HepG2 (cell line): ENCODE measurements around the gene GBP6. TPM values are rescaled to one million over a fixed set of nuclear protein-coding genes. Genes with fewer than 3 reads are reported as not detected.

Experiments
- ATF2 ChIP-seq: sonication (generic); formaldehyde crosslinking; IDR thresholded peaks from 2 replicates; pipeline ENCODE4 v1.4.0; 2020; ENCODE audit warnings: missing genetic modification reagents
- ATF5 ChIP-seq: sonication (generic); formaldehyde crosslinking; IDR thresholded peaks from 2 replicates; pipeline ENCODE4 v1.4.0; 2020; ENCODE audit warnings: mild to moderate bottlenecking, low read depth, missing genetic modification reagents
- CBX5 ChIP-seq: sonication (generic); formaldehyde crosslinking; IDR thresholded peaks from 2 replicates; pipeline ENCODE4 v1.4.0; 2020; ENCODE audit warnings: missing genetic modification reagents, borderline replicate concordance
- CHD2 ChIP-seq: IDR thresholded peaks from 2 replicates; pipeline ENCODE4 v1.6.1; 2011; ENCODE audit warnings: low read depth, low read length, improper control_type of control experiment
- FOXJ3 ChIP-seq: sonication (generic); formaldehyde crosslinking; IDR thresholded peaks from 2 replicates; pipeline ENCODE4 v1.4.0; 2020; ENCODE audit warnings: missing genetic modification reagents, mild to moderate bottlenecking, borderline replicate concordance
- FOXP1 ChIP-seq, 2 experiments: fragments of 450-650 bp in 1 of 2; IDR thresholded peaks; 2 replicates each; pipeline ENCODE4 v1.6.1; 2017 to 2018; ENCODE audit warnings: antibody characterized with exemption in 1 of 2
- HNRNPLL ChIP-seq: fragments of 200-400 bp; formaldehyde crosslinking; IDR thresholded peaks from 2 replicates; pipeline ENCODE4 v1.6.1; 2017; ENCODE audit warnings: mild to moderate bottlenecking, low read depth, low read length; ENCODE audit not compliant: poor library complexity, severe bottlenecking
- MIER2 ChIP-seq: IDR thresholded peaks from 2 replicates; pipeline ENCODE4 v1.6.1; 2016; ENCODE audit warnings: missing biosample characterization, missing genetic modification reagents
- NFKB2 ChIP-seq: sonication (generic); formaldehyde crosslinking; IDR thresholded peaks from 2 replicates; pipeline ENCODE4 v1.4.0; 2020; ENCODE audit warnings: missing genetic modification reagents, borderline replicate concordance
- PHF20 ChIP-seq: sonication (generic); formaldehyde crosslinking; IDR thresholded peaks from 2 replicates; pipeline ENCODE4 v1.5.0; 2020; ENCODE audit warnings: mild to moderate bottlenecking, missing genetic modification reagents
- PLSCR1 ChIP-seq: sonication (generic); formaldehyde crosslinking; IDR thresholded peaks from 2 replicates; pipeline ENCODE4 v1.5.0; 2020; ENCODE audit warnings: missing genetic modification reagents, mild to moderate bottlenecking, borderline replicate concordance
- TRAFD1 ChIP-seq: sonication (generic); formaldehyde crosslinking; IDR thresholded peaks from 2 replicates; pipeline ENCODE4 v1.5.1; 2020; ENCODE audit warnings: missing genetic modification reagents, mild to moderate bottlenecking, borderline replicate concordance
- ZBTB7B ChIP-seq: sonication (generic); formaldehyde crosslinking; IDR thresholded peaks from 2 replicates; pipeline ENCODE4 v1.4.0; 2020; ENCODE audit warnings: missing genetic modification reagents
- ZFP90 ChIP-seq: sonication (generic); formaldehyde crosslinking; IDR thresholded peaks from 2 replicates; pipeline ENCODE4 v1.8.0; 2022; ENCODE audit warnings: missing genetic modification reagents, mild to moderate bottlenecking, inconsistent platforms, borderline replicate concordance
- ZNF251 ChIP-seq: sonication (generic); formaldehyde crosslinking; IDR thresholded peaks from 2 replicates; pipeline ENCODE4 v1.9.0; 2021; ENCODE audit warnings: mild to moderate bottlenecking, missing genetic modification reagents
- ZNF280B ChIP-seq: sonication (generic); formaldehyde crosslinking; IDR thresholded peaks from 2 replicates; pipeline ENCODE4 v1.5.0; 2020; ENCODE audit warnings: missing genetic modification reagents, mild to moderate bottlenecking, borderline replicate concordance
- ZNF33A ChIP-seq: sonication (generic); formaldehyde crosslinking; IDR thresholded peaks from 2 replicates; pipeline ENCODE4 v1.5.1; 2020; ENCODE audit warnings: missing genetic modification reagents, mild to moderate bottlenecking, moderate library complexity, borderline replicate concordance
- ZNF577 ChIP-seq: sonication (generic); formaldehyde crosslinking; IDR thresholded peaks from 2 replicates; pipeline ENCODE4 v1.4.0; 2020; ENCODE audit warnings: mild to moderate bottlenecking, low read depth, missing genetic modification reagents, borderline replicate concordance
- ZNF605 ChIP-seq: sonication (generic); formaldehyde crosslinking; IDR thresholded peaks from 2 replicates; pipeline ENCODE4 v1.8.0; 2022; ENCODE audit warnings: mild to moderate bottlenecking, missing genetic modification reagents
- ZNF703 ChIP-seq: sonication (generic); formaldehyde crosslinking; IDR thresholded peaks from 2 replicates; pipeline ENCODE4 v1.5.1; 2020; ENCODE audit warnings: missing genetic modification reagents, mild to moderate bottlenecking, moderate library complexity, borderline replicate concordance
- ZNF761 ChIP-seq: sonication (generic); formaldehyde crosslinking; conservative IDR thresholded peaks from 2 replicates; pipeline ENCODE4 v1.4.0; 2020; ENCODE audit warnings: mild to moderate bottlenecking, missing genetic modification reagents
- polyA plus RNA-seq, 8 experiments: library from polyadenylated mRNA; depleted of rRNA in 3 of 8; stranded (reverse) in 7 of 8; unstranded in 1 of 8; fragments of >200 nt; fragmentation: Illumina TruSeq in 4 of 8; extraction: Trizol in 4 of 8; gene quantifications; 2 replicates each; pipeline versions ENCODE4 v1.2.1 to v1.2.3, GENCODE V29; 2011 to 2016; ENCODE audit warnings: low read depth in 4 of 8, missing spikeins in 1 of 8, mixed read lengths in 1 of 8; ENCODE audit not compliant: insufficient read depth in 1 of 8
- total RNA-seq, 5 experiments: library from RNA; depleted of rRNA; stranded (reverse); fragments of >200 nt; fragmentation: Illumina TruSeq; extraction: Trizol; gene quantifications; 2 replicates each; pipeline ENCODE4 v1.2.3, GENCODE V29; 2016; ENCODE audit warnings: low read depth in 1 of 5

GBP6 gene
- total and polyA plus RNA-seq, 2 of the 13 experiments (the other 11 are each of a cell fraction or from before 2014, with no cell fraction given) = not detected

- TF ChIP-seq PLSCR1 (no peak), ZFP90 (CRISPR knock-in tag) (no peak), ZNF33A (no peak), MIER2 (CRISPR knock-in tag) (no peak; the same call in 1 of the 2 replicates), ATF2 (CRISPR knock-in tag) (peak; percentile 63; the same call in 1 of the 2 replicates), ZNF761 (CRISPR knock-in tag) (no peak), ZNF577 (CRISPR knock-in tag) (no peak), PHF20 (CRISPR knock-in tag) (no peak), ZNF703 (peak; percentile 72), NFKB2 (CRISPR knock-in tag) (no peak), TRAFD1 (no peak), HNRNPLL (no peak), FOXP1 (IDR thresholded peaks at IDR 0.05) (no peak), FOXP1 (CRISPR knock-in tag; IDR thresholded peaks at IDR 0.05) (peak; percentile 57), ZNF280B (CRISPR knock-in tag) (no peak), FOXJ3 (CRISPR knock-in tag) (peak; percentile 50; the same call in 1 of the 2 replicates), ZBTB7B (CRISPR knock-in tag) (peak; percentile 75; the same call in 1 of the 2 replicates), ZNF251 (CRISPR knock-in tag) (no peak), CBX5 (CRISPR knock-in tag) (no peak), ATF5 (CRISPR knock-in tag) (no peak), CHD2 (no peak), ZNF605 (no peak)
These were observed 7.0 kb upstream of the GBP6 start (continued) for GRCh38 chr1:89356658-89357400.
